Upper lobe of left lung (tissue), 6 donors: ENCODE measurements around the gene AADACL4. TPM values are rescaled to one million over a fixed set of nuclear protein-coding genes. Genes with fewer than 3 reads are reported as not detected.

ENCODE experiments used
- ATAC-seq, 2 donors: fragments of 200-7000 bp; cut with Tn5 transposase; one replicate each; pipeline ENCODE4 v1.9.1; 2022; ENCODE audit warnings: mild to moderate bottlenecking in 2 of 2, moderate library complexity in 2 of 2; ENCODE audit not compliant: low FRiP score in 2 of 2
- DNase-seq, 2 donors: peaks; one replicate each; pipeline ENCODE4 v3.0.0-alpha.2; 2019 to 2020
- H3K27ac ChIP-seq, 4 donors: fragments of 200-600 bp; sonication (generic); one replicate each; pipeline ENCODE4 v1.5.1; 2016 to 2019
- H3K27me3 ChIP-seq, 4 donors: fragments of 200-600 bp; sonication (generic); one replicate each; pipeline ENCODE4 v1.5.1; 2017 to 2019
- H3K36me3 ChIP-seq, 4 donors: fragments of 200-600 bp; sonication (generic); one replicate each; pipeline ENCODE4 v1.5.1; 2016 to 2019
- H3K4me1 ChIP-seq, 4 donors: fragments of 200-600 bp; sonication (generic); one replicate each; pipeline ENCODE4 v1.5.1; 2018 to 2019
- H3K4me3 ChIP-seq, 4 donors: fragments of 200-600 bp; sonication (generic); one replicate each; pipeline ENCODE4 v1.5.1; 2017 to 2019; ENCODE audit warnings: mild to moderate bottlenecking in 2 of 4, moderate library complexity in 1 of 4
- H3K9me3 ChIP-seq, 4 donors: fragments of 200-600 bp; sonication (generic); one replicate each; pipeline ENCODE4 v1.5.1; 2018 to 2019
- CTCF ChIP-seq, 6 experiments: fragments of 450-650 bp in 4 of 6; fragments of 200-600 bp in 2 of 6; sonication (generic) in 2 of 6; IDR thresholded peaks; one replicate each; pipeline ENCODE4 v1.5.1; 2016 to 2019; ENCODE audit warnings: antibody characterized with exemption in 6 of 6
- EP300 ChIP-seq, 4 donors: sonication (generic); formaldehyde crosslinking; IDR thresholded peaks; one replicate each; pipeline ENCODE4 v1.5.1; 2017; ENCODE audit warnings: antibody characterized with exemption in 4 of 4, control low read depth in 2 of 4
- POLR2A ChIP-seq, 4 donors: fragments of 450-650 bp; IDR thresholded peaks; one replicate each; pipeline ENCODE4 v1.5.1; 2016 to 2017; ENCODE audit warnings: antibody characterized with exemption in 4 of 4, mild to moderate bottlenecking in 2 of 4
- POLR2AphosphoS5 ChIP-seq, 2 donors: sonication (generic); formaldehyde crosslinking; IDR thresholded peaks; one replicate each; pipeline ENCODE4 v1.5.1; 2017; ENCODE audit warnings: antibody characterized with exemption in 2 of 2
- WGBS, 2 donors: methylation state at CpG; one replicate each; pipeline ENCODE4 v1.1.5; 2017 to 2018; 5-methylcytosine and 5-hydroxymethylcytosine counted together
- total RNA-seq, 6 donors: library from RNA; depleted of rRNA in 4 of 6; stranded (reverse); fragments of >200 nt in 4 of 6; gene quantifications; one replicate each; pipeline versions ENCODE4 v1.1.0 to v1.2.1, GENCODE V29; 2016 to 2021
- donor health status: DM: no; HTN: no; CAD: no; lungs with moderate emphysema.
- donor health status: DM: no; HTN: yes; CAD: no; lungs with severe emphysema.

The AADACL4 gene
- total RNA-seq, 6 donors from 2014 or later, result not detected

GRCh38 chr1:12636098-12636950 lies 7.6 kb upstream of the AADACL4 start:
- WGBS, 2 donors, result 75 to 91% methylated on average over 10 to 15 of the region's 15 CpGs
- ATAC-seq, result peak in 1 of 2 donors; percentile 67
- Histone ChIP-seq H3K36me3 (no peaks in the 10 kb centered on the region), H3K4me3 (no peak overlapping the region), H3K27me3 (no peaks in the 10 kb centered on the region), H3K4me1 (peaks cover 0 to 15% (median 10%) of the 10 kb centered on the region in 4 donors), H3K27ac (no peak overlapping the region), H3K9me3 (peaks cover 4 to 22% (median 20%) of the 10 kb centered on the region in 4 donors)
- DNase-seq, result no peak
- TF ChIP-seq EP300 (IDR thresholded peaks at IDR 0.05) (no peak), POLR2A (IDR thresholded peaks at IDR 0.05) (no peak), POLR2AphosphoS5 (IDR thresholded peaks at IDR 0.05) (no peak), CTCF (IDR thresholded peaks at IDR 0.05) (no peak)

- Histone ChIP-seq H3K36me3 (no peaks in the 10 kb centered on the region), H3K9me3 (peaks cover 4 to 22% (median 21%) of the 10 kb centered on the region in 4 donors), H3K27ac (no peak overlapping the region), H3K4me1 (peaks cover 0 to 15% (median 10%) of the 10 kb centered on the region in 4 donors), H3K4me3 (no peak overlapping the region), H3K27me3 (no peaks in the 10 kb centered on the region)
- no peak for ATAC-seq
- no peak for TF ChIP-seq CTCF (IDR thresholded peaks at IDR 0.05)
- no peak for TF ChIP-seq POLR2A (IDR thresholded peaks at IDR 0.05)
- DNase-seq, result no peak
- 90 to 95% methylated on average over 8 of the region's 8 CpGs for WGBS, 2 donors
Measured at GRCh38 chr1:12637693-12638092, 6.2 kb upstream of the AADACL4 start.

GRCh38 chr1:12640237-12640957 lies 3.5 kb upstream of the AADACL4 start:
- peaks cover 4 to 22% (median 21%) of the 10 kb centered on the region in 4 donors for H3K9me3 ChIP-seq
- H3K4me3 ChIP-seq, result no peak overlapping the region
- no peaks in the 10 kb centered on the region for H3K27me3 ChIP-seq
- WGBS, 2 donors, result 87 to 91% methylated on average over 7 of the region's 7 CpGs
- no peak overlapping the region for H3K27ac ChIP-seq
- TF ChIP-seq POLR2AphosphoS5 (IDR thresholded peaks at IDR 0.05) (no peak), POLR2A (IDR thresholded peaks at IDR 0.05) (no peak), EP300 (IDR thresholded peaks at IDR 0.05) (no peak), CTCF (IDR thresholded peaks at IDR 0.05) (no peak)
- ATAC-seq (no peak), DNase-seq (no peak)
- H3K36me3 ChIP-seq, result no peaks in the 10 kb centered on the region
- peaks cover 0 to 8% (median 7%) of the 10 kb centered on the region in 4 donors for H3K4me1 ChIP-seq

- TF ChIP-seq CTCF (IDR thresholded peaks at IDR 0.05) (no peak), POLR2A (IDR thresholded peaks at IDR 0.05) (no peak), POLR2AphosphoS5 (IDR thresholded peaks at IDR 0.05) (no peak), EP300 (IDR thresholded peaks at IDR 0.05) (no peak)
- H3K27me3 ChIP-seq, result no peaks in the 10 kb centered on the region
- H3K36me3 ChIP-seq, result no peaks in the 10 kb centered on the region
- no peak overlapping the region for H3K27ac ChIP-seq
- no peak for ATAC-seq
- peaks cover 4 to 22% (median 21%) of the 10 kb centered on the region in 4 donors for H3K9me3 ChIP-seq
- H3K4me1 ChIP-seq, result peaks cover 0 to 8% (median 7%) of the 10 kb centered on the region in 4 donors
- H3K4me3 ChIP-seq, result no peak overlapping the region
- no peak for DNase-seq
Measured at GRCh38 chr1:12640958-12641272, 3.0 kb upstream of the AADACL4 start.
